Vagina (tissue), 2 donors: ENCODE data around the gene SPAG8. TPM values are rescaled to one million over a fixed set of nuclear protein-coding genes. Genes with fewer than 3 reads are reported as not detected.

Experiments
- DNase-seq, 2 donors: peaks; one replicate each; pipeline ENCODE4 v3.0.0-alpha.2; 2017; ENCODE audit errors: extremely low spot score in 2 of 2
- H3K27ac ChIP-seq: fragments of 200-600 bp; sonication (generic); one replicate; pipeline ENCODE4 v1.5.1; 2019
- H3K27me3 ChIP-seq: fragments of 200-600 bp; sonication (generic); one replicate; pipeline ENCODE4 v1.5.1; 2019
- H3K36me3 ChIP-seq, 2 donors: fragments of 200-600 bp; sonication (generic); one replicate each; pipeline ENCODE4 v1.5.1; 2017 to 2019
- H3K4me1 ChIP-seq: fragments of 200-600 bp; sonication (generic); one replicate; pipeline ENCODE4 v1.5.1; 2019
- H3K4me3 ChIP-seq, 2 donors: fragments of 200-600 bp; sonication (generic); 1 replicate in 1 of 2; 2 replicates in 1 of 2; pipeline ENCODE4 v1.5.1; 2016 to 2019
- H3K9me3 ChIP-seq: fragments of 200-600 bp; sonication (generic); one replicate; pipeline ENCODE4 v1.5.1; 2019
- CTCF ChIP-seq, 3 experiments: fragments of 450-650 bp in 2 of 3; fragments of 200-600 bp in 1 of 3; sonication (generic) in 1 of 3; IDR thresholded peaks; one replicate each; pipeline ENCODE4 v1.5.1; 2017 to 2019; ENCODE audit warnings: antibody characterized with exemption in 3 of 3, mild to moderate bottlenecking in 2 of 3, moderate library complexity in 2 of 3
- POLR2A ChIP-seq, 2 donors: fragments of 450-650 bp; IDR thresholded peaks; one replicate each; pipeline ENCODE4 v1.6.1; 2017; ENCODE audit warnings: antibody characterized with exemption in 2 of 2, mild to moderate bottlenecking in 2 of 2, moderate library complexity in 2 of 2
- POLR2AphosphoS5 ChIP-seq, 2 donors: sonication (generic); formaldehyde crosslinking; IDR thresholded peaks; one replicate each; pipeline ENCODE4 v1.9.0; 2017; ENCODE audit warnings: antibody characterized with exemption in 2 of 2, mild to moderate bottlenecking in 2 of 2, low read depth in 1 of 2; ENCODE audit not compliant: insufficient read depth in 1 of 2
- intact Hi-C: fragments of 100-400 bp; cut with DNase I; formaldehyde crosslinking; loops from one replicate; pipeline ENCODE4 v1.15.1; 2023
- total RNA-seq: library from RNA; depleted of rRNA; stranded (reverse); fragments of >200 nt; gene quantifications from one replicate; pipeline ENCODE4 v1.2.3, GENCODE V29; 2016

The SPAG8 gene
- total RNA-seq, 1 donor from 2014 or later: not detected

GRCh38 chr9:35808433-35808832, 3.6 kb downstream of the SPAG8 start:
- no peak for DNase-seq
- Histone ChIP-seq H3K27me3 (no peaks in the 10 kb centered on the region), H3K9me3 (no peaks in the 10 kb centered on the region), H3K27ac (no peak overlapping the region), H3K4me3 (no peak overlapping the region), H3K4me1 (peaks cover 14% of the 10 kb centered on the region), H3K36me3 (peaks cover 0 to 20% of the 10 kb centered on the region in 2 donors)
- intact Hi-C loops: no loop called here
- TF ChIP-seq POLR2A (IDR thresholded peaks at IDR 0.05) (no peak), CTCF (IDR thresholded peaks at IDR 0.05) (no peak)

GRCh38 chr9:35806101-35806500, 6.0 kb downstream of the SPAG8 start:
- DNase-seq: no peak
- Histone ChIP-seq H3K9me3 (no peaks in the 10 kb centered on the region), H3K4me1 (peaks cover 1% of the 10 kb centered on the region), H3K27ac (no peak overlapping the region), H3K4me3 (no peak overlapping the region), H3K36me3 (peaks cover 0 to 26% of the 10 kb centered on the region in 2 donors), H3K27me3 (no peaks in the 10 kb centered on the region)
- intact Hi-C loops: no loop called here
- TF ChIP-seq POLR2AphosphoS5 (IDR thresholded peaks at IDR 0.05; ENCODE audit: insufficient read depth in 1 of 2, low read depth in 1 of 2) (no peak), POLR2A (IDR thresholded peaks at IDR 0.05) (no peak), CTCF (IDR thresholded peaks at IDR 0.05) (no peak)

DNA sequence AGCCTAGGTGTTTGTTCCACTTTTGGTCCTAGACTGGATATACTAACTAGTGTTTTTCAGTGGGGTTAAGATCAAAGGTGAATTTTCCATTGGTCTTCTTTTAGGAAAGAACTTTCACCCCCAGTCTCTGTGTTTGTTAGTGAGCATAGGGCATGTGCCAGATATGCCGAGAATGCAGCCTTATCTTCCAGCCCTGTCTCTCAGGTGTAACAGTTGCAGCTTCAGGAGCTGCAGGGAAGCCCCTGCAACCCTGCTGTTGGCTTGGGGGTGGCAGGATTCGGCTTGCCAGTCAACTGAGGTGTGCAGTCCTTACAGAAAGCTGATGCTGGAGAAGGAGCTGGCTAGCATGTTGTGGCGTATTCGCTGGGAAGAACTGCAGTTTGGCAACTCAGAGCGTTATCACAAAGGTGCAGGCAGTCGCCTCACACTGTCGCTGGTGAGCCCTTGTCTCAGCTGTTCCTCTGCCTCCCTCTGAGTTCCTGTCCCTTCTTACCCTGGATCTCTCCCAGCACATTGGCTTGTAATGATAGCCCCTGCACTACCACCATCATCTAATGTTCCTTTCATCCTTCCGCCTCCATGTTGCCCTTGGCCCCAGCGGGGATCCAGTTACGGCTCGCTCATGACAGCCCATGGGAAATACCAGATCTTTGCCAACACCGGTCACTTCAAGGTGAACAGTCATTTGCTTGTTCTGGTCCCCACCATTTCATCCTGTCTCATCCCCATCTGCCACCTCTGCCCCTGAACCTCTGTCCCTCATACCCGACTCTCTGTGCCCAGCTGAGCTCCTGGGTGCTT, 10.5 kb downstream of the SPAG8 start:
- H3K36me3 ChIP-seq: peaks cover 0 to 24% of the 10 kb centered on the region in 2 donors
- no peak overlapping the region for H3K27ac ChIP-seq
- H3K27me3 ChIP-seq: no peaks in the 10 kb centered on the region
- TF ChIP-seq POLR2A (IDR thresholded peaks at IDR 0.05): no peak
- TF ChIP-seq CTCF (IDR thresholded peaks at IDR 0.05): no peak
- TF ChIP-seq POLR2AphosphoS5 (IDR thresholded peaks at IDR 0.05; ENCODE audit: insufficient read depth in 1 of 2, low read depth in 1 of 2): no peak
- intact Hi-C loops: no loop called here
- no peak overlapping the region for H3K4me3 ChIP-seq
- no peak for DNase-seq
- peaks cover 5% of the 10 kb centered on the region for H3K4me1 ChIP-seq
- H3K9me3 ChIP-seq: no peaks in the 10 kb centered on the region

DNA sequence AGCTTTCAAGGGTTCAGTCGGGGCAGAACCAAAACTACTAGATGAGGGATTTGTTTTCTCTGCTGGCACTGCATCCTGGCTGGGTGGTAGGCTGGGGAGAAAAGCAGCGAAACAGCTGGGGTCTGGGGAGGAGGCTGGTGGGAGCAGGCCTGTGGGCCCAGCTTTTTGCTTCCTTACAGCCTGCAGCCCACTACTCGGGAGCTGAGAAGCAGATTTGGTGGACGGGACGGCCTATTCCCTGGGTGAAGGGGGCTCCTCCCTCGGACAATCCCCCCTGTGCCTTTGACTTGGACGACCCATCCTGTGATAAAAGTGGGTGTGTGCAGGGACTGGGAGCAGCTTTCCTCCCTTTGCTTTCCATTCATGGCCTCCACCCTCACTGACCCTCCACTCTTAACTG, 11.5 kb downstream of the SPAG8 start:
- no peak for DNase-seq
- no peaks in the 10 kb centered on the region for H3K27me3 ChIP-seq
- no peak overlapping the region for H3K4me3 ChIP-seq
- peaks cover 15% of the 10 kb centered on the region for H3K4me1 ChIP-seq
- no peaks in the 10 kb centered on the region for H3K9me3 ChIP-seq
- H3K27ac ChIP-seq: no peak overlapping the region
- H3K36me3 ChIP-seq: peaks cover 0 to 15% of the 10 kb centered on the region in 2 donors
- no peak for TF ChIP-seq POLR2A (IDR thresholded peaks at IDR 0.05)
- intact Hi-C loops: no loop called here

GRCh38 chr9:35798658-35799374, 13.2 kb downstream of the SPAG8 start:
- Histone ChIP-seq H3K27me3 (no peaks in the 10 kb centered on the region), H3K4me3 (no peak overlapping the region), H3K9me3 (no peaks in the 10 kb centered on the region), H3K36me3 (peaks cover 0 to 15% of the 10 kb centered on the region in 2 donors), H3K27ac (no peak overlapping the region), H3K4me1 (peaks cover 31% of the 10 kb centered on the region)
- TF ChIP-seq CTCF (IDR thresholded peaks at IDR 0.05): no peak
- peak in 1 of 2 donors; percentile 79 for TF ChIP-seq POLR2AphosphoS5 (IDR thresholded peaks at IDR 0.05; ENCODE audit: insufficient read depth in 1 of 2, low read depth in 1 of 2)
- no peak for TF ChIP-seq POLR2A (IDR thresholded peaks at IDR 0.05)
- intact Hi-C loops: loop anchor here (5.0 kb wide), 1 partner anchor 48 kb away; no protein-coding TSS in a partner anchor
- DNase-seq: no peak
